ENCODE measurements around the gene CSRP3.

Gene CSRP3

DNA sequence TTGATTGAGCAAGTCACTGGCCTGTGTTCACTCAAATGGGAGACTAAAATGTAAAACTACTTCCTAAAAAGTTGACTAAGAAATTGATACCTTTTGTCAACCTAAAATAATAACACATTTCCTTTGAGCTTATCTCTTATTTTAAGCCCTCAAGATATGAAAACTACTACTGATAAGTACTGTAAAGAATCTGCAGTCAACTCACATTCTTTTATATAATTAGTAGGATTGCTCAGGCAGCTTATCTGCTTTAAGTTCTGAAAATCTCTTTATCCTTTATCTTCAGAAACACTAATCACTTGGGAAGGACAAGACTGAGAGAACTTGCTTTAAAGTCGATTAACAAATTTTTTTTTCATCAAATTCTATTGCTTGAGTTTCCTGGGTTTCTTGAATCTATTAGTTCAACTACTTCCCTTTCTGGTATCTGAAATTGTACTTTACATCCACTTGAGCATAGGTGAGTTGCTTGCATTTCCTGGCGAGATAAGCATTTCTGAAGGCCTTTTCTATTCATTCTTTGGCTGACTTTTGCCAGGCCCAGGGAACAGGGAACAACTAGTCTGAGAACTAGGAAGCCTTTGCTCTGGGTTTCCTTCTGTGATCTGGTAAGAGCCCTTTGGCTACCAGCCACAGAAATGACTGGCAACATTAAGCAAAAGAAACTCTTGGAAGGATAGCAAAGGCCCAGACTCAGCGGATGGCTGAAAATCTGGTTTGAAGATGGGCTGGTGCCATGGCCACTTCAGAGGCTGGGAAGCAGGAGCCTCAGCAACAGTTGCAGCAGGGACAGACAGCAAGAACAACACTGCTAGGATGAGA lies 19.3 kb upstream of the CSRP3 start:
- peak; percentile 47; the same call in 2 of the 3 replicates for ATAC-seq

DNA sequence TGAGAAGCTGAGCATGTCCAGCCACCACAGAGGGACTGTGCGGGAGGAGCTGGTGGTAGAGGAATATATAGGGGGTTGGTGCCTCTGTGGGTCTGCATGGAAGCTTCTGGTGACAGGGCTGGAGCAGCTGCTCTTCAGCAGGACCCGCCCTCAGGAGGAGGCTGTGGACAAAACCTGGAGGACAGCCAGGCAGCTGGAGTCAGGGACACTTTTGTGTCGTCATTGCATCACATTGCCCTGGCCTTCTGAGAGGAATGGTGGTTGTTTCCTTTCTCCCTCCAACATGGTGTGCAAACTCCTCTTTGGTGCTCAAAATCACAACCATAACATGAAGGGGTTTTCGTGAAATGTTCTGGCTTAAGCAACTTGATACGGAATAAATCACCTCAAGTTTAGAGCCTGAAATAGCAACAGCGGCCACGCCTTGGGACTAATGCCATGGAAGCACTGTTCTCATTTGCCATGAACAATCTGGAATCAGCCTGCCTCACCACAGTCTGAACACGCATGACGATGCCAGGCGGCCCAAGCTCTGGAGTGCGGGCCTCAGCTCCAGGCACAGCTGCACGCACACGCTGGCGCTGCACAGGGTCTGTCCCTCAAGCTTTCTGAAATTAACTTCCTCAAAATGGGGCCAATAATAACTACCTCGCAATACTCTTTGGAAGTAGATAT lies 17.1 kb upstream of the CSRP3 start:
- TF ChIP-seq ESRRG (CRISPR knock-in tag; IDR thresholded peaks at IDR 0.05) (no peak), PPARA (CRISPR knock-in tag; IDR thresholded peaks at IDR 0.05; ENCODE audit: borderline replicate concordance) (no peak)
- ATAC-seq = no peak

More for the DNA sequence above, 19.3 kb upstream of the CSRP3 start:
- TF ChIP-seq CSDC2 (CRISPR knock-in tag; IDR thresholded peaks at IDR 0.05) (no peak), TOX (CRISPR knock-in tag; IDR thresholded peaks at IDR 0.05; ENCODE audit: borderline replicate concordance) (no peak), ARNTL (CRISPR knock-in tag; IDR thresholded peaks at IDR 0.05; ENCODE audit: borderline replicate concordance, low read depth) (no peak), ZNF70 (CRISPR knock-in tag; IDR thresholded peaks at IDR 0.05) (no peak), ZNF8 (CRISPR knock-in tag; IDR thresholded peaks at IDR 0.05) (no peak), CSRNP3 (CRISPR knock-in tag; IDR thresholded peaks at IDR 0.05) (no peak), POU6F1 (CRISPR knock-in tag; IDR thresholded peaks at IDR 0.05; ENCODE audit: borderline replicate concordance, low read depth) (no peak), ESRRG (CRISPR knock-in tag; IDR thresholded peaks at IDR 0.05) (no peak), OSR1 (CRISPR knock-in tag; IDR thresholded peaks at IDR 0.05) (no peak), SNAI2 (CRISPR knock-in tag; IDR thresholded peaks at IDR 0.05) (no peak), BACH2 (CRISPR knock-in tag; IDR thresholded peaks at IDR 0.05; ENCODE audit: borderline replicate concordance) (no peak), ISL1 (CRISPR knock-in tag; IDR thresholded peaks at IDR 0.05) (no peak), ZC3H10 (CRISPR knock-in tag; IDR thresholded peaks at IDR 0.05) (no peak), TSHZ2 (CRISPR knock-in tag; IDR thresholded peaks at IDR 0.05) (no peak), PPARA (CRISPR knock-in tag; IDR thresholded peaks at IDR 0.05; ENCODE audit: borderline replicate concordance) (no peak), RARB (CRISPR knock-in tag; IDR thresholded peaks at IDR 0.05) (no peak), TCF4 (CRISPR knock-in tag; IDR thresholded peaks at IDR 0.05; ENCODE audit: borderline replicate concordance) (no peak)
- TF ChIP-seq, protein P1, sequence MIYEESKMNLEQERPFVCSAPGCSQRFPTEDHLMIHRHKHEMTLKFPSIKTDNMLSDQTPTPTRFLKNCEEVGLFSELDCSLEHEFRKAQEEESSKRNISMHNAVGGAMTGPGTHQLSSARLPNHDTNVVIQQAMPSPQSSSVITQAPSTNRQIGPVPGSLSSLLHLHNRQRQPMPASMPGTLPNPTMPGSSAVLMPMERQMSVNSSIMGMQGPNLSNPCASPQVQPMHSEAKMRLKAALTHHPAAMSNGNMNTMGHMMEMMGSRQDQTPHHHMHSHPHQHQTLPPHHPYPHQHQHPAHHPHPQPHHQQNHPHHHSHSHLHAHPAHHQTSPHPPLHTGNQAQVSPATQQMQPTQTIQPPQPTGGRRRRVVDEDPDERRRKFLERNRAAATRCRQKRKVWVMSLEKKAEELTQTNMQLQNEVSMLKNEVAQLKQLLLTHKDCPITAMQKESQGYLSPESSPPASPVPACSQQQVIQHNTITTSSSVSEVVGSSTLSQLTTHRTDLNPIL (CRISPR knock-in tag; IDR thresholded peaks at IDR 0.05; ENCODE audit: low read depth) = no peak
- TF ChIP-seq, protein P2, sequence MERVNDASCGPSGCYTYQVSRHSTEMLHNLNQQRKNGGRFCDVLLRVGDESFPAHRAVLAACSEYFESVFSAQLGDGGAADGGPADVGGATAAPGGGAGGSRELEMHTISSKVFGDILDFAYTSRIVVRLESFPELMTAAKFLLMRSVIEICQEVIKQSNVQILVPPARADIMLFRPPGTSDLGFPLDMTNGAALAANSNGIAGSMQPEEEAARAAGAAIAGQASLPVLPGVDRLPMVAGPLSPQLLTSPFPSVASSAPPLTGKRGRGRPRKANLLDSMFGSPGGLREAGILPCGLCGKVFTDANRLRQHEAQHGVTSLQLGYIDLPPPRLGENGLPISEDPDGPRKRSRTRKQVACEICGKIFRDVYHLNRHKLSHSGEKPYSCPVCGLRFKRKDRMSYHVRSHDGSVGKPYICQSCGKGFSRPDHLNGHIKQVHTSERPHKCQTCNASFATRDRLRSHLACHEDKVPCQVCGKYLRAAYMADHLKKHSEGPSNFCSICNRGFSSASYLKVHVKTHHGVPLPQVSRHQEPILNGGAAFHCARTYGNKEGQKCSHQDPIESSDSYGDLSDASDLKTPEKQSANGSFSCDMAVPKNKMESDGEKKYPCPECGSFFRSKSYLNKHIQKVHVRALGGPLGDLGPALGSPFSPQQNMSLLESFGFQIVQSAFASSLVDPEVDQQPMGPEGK (CRISPR knock-in tag; IDR thresholded peaks at IDR 0.05; ENCODE audit: borderline replicate concordance) = no peak

DNA sequence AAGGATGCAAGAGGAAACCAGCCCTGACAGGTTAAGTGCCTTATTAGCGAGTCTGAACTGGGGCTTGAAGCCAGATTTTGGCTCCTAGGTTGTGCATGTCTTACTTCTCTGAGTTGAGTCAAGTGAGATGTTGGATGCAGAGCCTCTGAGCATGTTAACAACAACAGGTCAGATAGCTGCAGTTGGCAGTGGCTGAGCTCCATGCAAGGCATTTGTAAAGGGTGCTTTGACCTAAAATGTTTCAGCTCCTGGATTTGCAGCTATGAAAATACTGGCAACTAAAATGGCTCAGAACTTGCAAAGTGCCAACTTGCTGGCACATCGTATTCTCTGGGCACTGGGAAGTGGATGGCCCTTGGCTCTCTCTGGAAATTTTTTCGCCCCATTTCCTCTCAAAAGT lies 16.4 kb upstream of the CSRP3 start:
- TF ChIP-seq GLIS3 (CRISPR knock-in tag; IDR thresholded peaks at IDR 0.05) = no peak
- no peak for TF ChIP-seq ZFP3 (CRISPR knock-in tag; IDR thresholded peaks at IDR 0.05)
- no peak for TF ChIP-seq ZC3H10 (CRISPR knock-in tag; IDR thresholded peaks at IDR 0.05)
- ATAC-seq = no peak
